Adrenal gland (tissue), 5 donors: Measurements from ENCODE around the gene MITF.

ENCODE experiments used
- CTCF ChIP-seq, 6 experiments: fragments of 450-650 bp in 4 of 6; fragments of 200-600 bp in 2 of 6; sonication (generic) in 1 of 6; IDR thresholded peaks; 1 replicate in 5 of 6; 2 replicates in 1 of 6; pipeline versions ENCODE4 v1.5.1 to v1.8.0; 2016 to 2021; ENCODE audit warnings: antibody characterized with exemption in 6 of 6, mild to moderate bottlenecking in 2 of 6, moderate library complexity in 1 of 6
- POLR2A ChIP-seq, 2 donors: fragments of 450-650 bp; IDR thresholded peaks; one replicate each; pipeline ENCODE4 v1.6.1; 2017; ENCODE audit warnings: antibody characterized with exemption in 2 of 2, mild to moderate bottlenecking in 2 of 2, moderate library complexity in 1 of 2
- donor health status: DM: no; HTN: no; CAD: no.

GRCh38 chr3:69750549-69750948 is 11.3 kb downstream of the MITF start:
- TF ChIP-seq CTCF (IDR thresholded peaks at IDR 0.05) (no peak), POLR2A (IDR thresholded peaks at IDR 0.05) (no peak)
